OCI-LY1 (cell line): ENCODE measurements around the gene MTSS2.

Source experiments
- H2AFZ ChIP-seq: fragments of 200-600 bp; sonication (generic), shearing (Covaris generic); 2 replicates; pipeline ENCODE4 v1.6.0; 2014; ENCODE audit warnings: antibody characterized with exemption, mild to moderate bottlenecking, low read length
- H3F3A ChIP-seq: fragments of 200-600 bp; sonication (generic), shearing (Covaris generic); 2 replicates; pipeline ENCODE4 v1.6.0; 2014; ENCODE audit warnings: mild to moderate bottlenecking, antibody characterized with exemption, low read length, moderate library complexity; ENCODE audit not compliant: insufficient read depth
- H3K27ac ChIP-seq: fragments of 200-600 bp; sonication (generic); 2 replicates; pipeline ENCODE4 v1.5.1; 2014; ENCODE audit warnings: low read length, mixed run types, mild to moderate bottlenecking, low read depth; ENCODE audit not compliant: poor library complexity, severe bottlenecking
- H3K27me3 ChIP-seq: fragments of 200-600 bp; sonication (generic); 2 replicates; pipeline ENCODE4 v1.6.0; 2014; ENCODE audit warnings: antibody characterized with exemption, mild to moderate bottlenecking, low read length, moderate library complexity; ENCODE audit not compliant: insufficient read depth
- H3K36me3 ChIP-seq: fragments of 200-600 bp; sonication (generic); 2 replicates; pipeline ENCODE4 v1.6.1; 2014; ENCODE audit warnings: mild to moderate bottlenecking, antibody characterized with exemption, low read length, moderate library complexity, mixed read lengths; ENCODE audit not compliant: insufficient read depth
- H3K4me1 ChIP-seq: fragments of 200-600 bp; sonication (generic); 2 replicates; pipeline ENCODE4 v1.5.1; 2014; ENCODE audit warnings: mild to moderate bottlenecking, low read length, moderate library complexity; ENCODE audit not compliant: insufficient read depth, severe bottlenecking
- H3K4me2 ChIP-seq: fragments of 200-600 bp; sonication (generic), shearing (Covaris generic); 2 replicates; pipeline ENCODE4 v1.6.1; 2014; ENCODE audit warnings: low read length
- H3K4me3 ChIP-seq: fragments of 200-600 bp; sonication (generic); 2 replicates; pipeline ENCODE4 v1.5.1; 2014; ENCODE audit warnings: low read length, low read depth, mild to moderate bottlenecking, mixed read lengths; ENCODE audit not compliant: poor library complexity, severe bottlenecking
- H3K79me2 ChIP-seq: fragments of 200-600 bp; shearing (Covaris generic); 2 replicates; pipeline ENCODE4 v1.6.1; 2016; ENCODE audit warnings: mixed run types, low read length, mixed read lengths; ENCODE audit not compliant: insufficient read depth
- H3K9ac ChIP-seq: fragments of 200-600 bp; sonication (generic), shearing (Covaris generic); 2 replicates; pipeline ENCODE4 v1.6.1; 2014; ENCODE audit warnings: mild to moderate bottlenecking, low read length, mixed read lengths
- H3K9me2 ChIP-seq: fragments of 200-600 bp; sonication (generic), shearing (Covaris generic); 2 replicates; pipeline ENCODE4 v1.6.1; 2014; ENCODE audit warnings: low read depth, mild to moderate bottlenecking, low read length, mixed read lengths
- H3K9me3 ChIP-seq: fragments of 200-600 bp; shearing (Covaris generic); 2 replicates; pipeline ENCODE4 v1.6.1; 2014; ENCODE audit warnings: low read length, mixed read lengths
- H4K20me1 ChIP-seq: fragments of 200-600 bp; sonication (generic), shearing (Covaris generic); 2 replicates; pipeline ENCODE4 v1.6.0; 2016; ENCODE audit warnings: mild to moderate bottlenecking, low read length; ENCODE audit not compliant: insufficient read depth
- CTCF ChIP-seq: fragments of 200-600 bp; sonication (generic), shearing (Covaris generic); IDR thresholded peaks from 2 replicates; pipeline ENCODE4 v1.5.1; 2017; ENCODE audit warnings: mild to moderate bottlenecking, antibody characterized with exemption, low read length, moderate library complexity, mixed read lengths
- EZH2 ChIP-seq: fragments of 200-600 bp; sonication (generic), shearing (Covaris generic); IDR thresholded peaks from 2 replicates; pipeline ENCODE4 v1.8.0; 2017; ENCODE audit warnings: borderline replicate concordance, mixed run types, mild to moderate bottlenecking, antibody characterized with exemption, low read length, moderate library complexity, mixed read lengths

Gene MTSS2

GRCh38 chr16:70700101-70701020 lies 14.5 kb upstream of the MTSS2 start:
- Histone ChIP-seq H3K27ac (no peak overlapping the region), H3F3A (no peaks in the 10 kb centered on the region)

GRCh38 chr16:70699696-70700095 lies 13.8 kb upstream of the MTSS2 start:
- H3K4me1 ChIP-seq = peaks cover 13% of the 10 kb centered on the region
- no peak overlapping the region for H3K27ac ChIP-seq
- H3K79me2 ChIP-seq = no peaks in the 10 kb centered on the region
- H3K4me2 ChIP-seq = no peak overlapping the region
- no peaks in the 10 kb centered on the region for H3K9me3 ChIP-seq
- H3K4me3 ChIP-seq = no peak overlapping the region
- no peak overlapping the region for H3K9ac ChIP-seq
- H2AFZ ChIP-seq = no peak overlapping the region
- no peaks in the 10 kb centered on the region for H3F3A ChIP-seq
- H4K20me1 ChIP-seq = no peaks in the 10 kb centered on the region
- H3K9me2 ChIP-seq = no peaks in the 10 kb centered on the region
- no peaks in the 10 kb centered on the region for H3K27me3 ChIP-seq
- TF ChIP-seq CTCF (no peak), EZH2 (no peak)
- no peaks in the 10 kb centered on the region; the same call in 1 of the 2 replicates for H3K36me3 ChIP-seq

More at GRCh38 chr16:70700101-70701020, 14.5 kb upstream of the MTSS2 start:
- Histone ChIP-seq H3K4me2 (no peak overlapping the region), H3K27me3 (no peaks in the 10 kb centered on the region), H3K4me1 (peaks cover 6% of the 10 kb centered on the region), H3K36me3 (no peaks in the 10 kb centered on the region; the same call in 1 of the 2 replicates), H3K79me2 (no peaks in the 10 kb centered on the region), H4K20me1 (no peaks in the 10 kb centered on the region), H3K4me3 (no peak overlapping the region), H3K9me2 (no peaks in the 10 kb centered on the region), H2AFZ (no peak overlapping the region), H3K9ac (no peak overlapping the region), H3K9me3 (no peaks in the 10 kb centered on the region)
- TF ChIP-seq CTCF = no peak
- no peak for TF ChIP-seq EZH2

- H3K36me3 ChIP-seq = no peaks in the 10 kb centered on the region; the same call in 1 of the 2 replicates
- no peak overlapping the region for H3K27ac ChIP-seq
- peaks cover 14% of the 10 kb centered on the region for H3K4me1 ChIP-seq
Observed at GRCh38 chr16:70698901-70699300, 13.0 kb upstream of the MTSS2 start.

More at GRCh38 chr16:70698901-70699300, 13.0 kb upstream of the MTSS2 start:
- no peaks in the 10 kb centered on the region for H3F3A ChIP-seq
- no peaks in the 10 kb centered on the region for H4K20me1 ChIP-seq
- H3K79me2 ChIP-seq = no peaks in the 10 kb centered on the region
- no peak overlapping the region for H3K4me3 ChIP-seq
- H3K9ac ChIP-seq = no peak overlapping the region
- no peak overlapping the region for H3K4me2 ChIP-seq
- no peaks in the 10 kb centered on the region for H3K9me2 ChIP-seq
- H3K27me3 ChIP-seq = no peaks in the 10 kb centered on the region
- TF ChIP-seq EZH2 (no peak), CTCF (no peak)
- no peak overlapping the region for H2AFZ ChIP-seq
- no peaks in the 10 kb centered on the region for H3K9me3 ChIP-seq
